Panc1 (cell line): ENCODE measurements around the gene PPP1CC.

Source experiments
- POLR2AphosphoS5 ChIP-seq: IDR thresholded peaks from 2 replicates; pipeline ENCODE4 v1.6.1; 2012; ENCODE audit warnings: mild to moderate bottlenecking, low read depth, low read length, moderate library complexity
- REST ChIP-seq, 2 experiments: IDR thresholded peaks; 2 replicates each; pipeline ENCODE4 v1.6.1; 2011 to 2012; ENCODE audit warnings: low read depth in 2 of 2, control low read depth in 1 of 2, low read length in 1 of 2, mild to moderate bottlenecking in 1 of 2, moderate library complexity in 1 of 2; ENCODE audit not compliant: insufficient read depth in 1 of 2
- SIN3A ChIP-seq: IDR thresholded peaks from 2 replicates; pipeline ENCODE4 v1.6.1; 2012; ENCODE audit warnings: low read depth, mild to moderate bottlenecking, low read length, moderate library complexity, borderline replicate concordance; ENCODE audit not compliant: insufficient read depth
- TCF7L2 ChIP-seq: IDR thresholded peaks from 2 replicates; pipeline ENCODE4 v1.6.1; 2011; ENCODE audit warnings: mild to moderate bottlenecking, low read depth, low read length, inconsistent platforms
- TF ChIP-seq, protein P1 (sequence below): fragments of 450-650 bp; IDR thresholded peaks from 2 replicates; pipeline ENCODE4 v1.5.1; 2017; ENCODE audit warnings: mild to moderate bottlenecking

DNA sequence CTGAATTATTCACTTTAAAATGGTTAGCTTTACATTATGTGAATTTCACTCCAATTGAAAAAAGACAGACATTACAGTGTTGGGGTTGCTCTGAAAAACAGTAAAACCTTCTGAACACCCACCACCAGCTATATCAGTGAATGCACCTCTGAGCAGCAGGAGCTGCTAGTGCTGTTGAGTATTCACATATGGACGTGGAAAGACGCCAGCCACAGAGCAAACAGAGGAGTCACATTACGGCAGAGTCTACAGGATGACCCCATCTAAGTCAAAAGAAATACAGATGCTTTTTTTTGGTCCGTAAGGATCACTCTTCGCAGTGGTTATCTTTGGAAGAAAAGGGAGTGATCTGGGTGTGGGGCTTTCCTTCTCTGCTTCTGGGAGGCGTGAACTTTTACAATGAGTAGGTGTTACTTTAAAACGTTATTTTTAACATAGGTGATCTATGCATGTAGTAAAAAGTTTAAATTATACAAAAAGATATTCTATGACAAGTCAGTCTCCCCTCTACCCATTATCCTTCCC is 58.3 kb downstream of the PPP1CC start:
- TF ChIP-seq, protein P1, sequence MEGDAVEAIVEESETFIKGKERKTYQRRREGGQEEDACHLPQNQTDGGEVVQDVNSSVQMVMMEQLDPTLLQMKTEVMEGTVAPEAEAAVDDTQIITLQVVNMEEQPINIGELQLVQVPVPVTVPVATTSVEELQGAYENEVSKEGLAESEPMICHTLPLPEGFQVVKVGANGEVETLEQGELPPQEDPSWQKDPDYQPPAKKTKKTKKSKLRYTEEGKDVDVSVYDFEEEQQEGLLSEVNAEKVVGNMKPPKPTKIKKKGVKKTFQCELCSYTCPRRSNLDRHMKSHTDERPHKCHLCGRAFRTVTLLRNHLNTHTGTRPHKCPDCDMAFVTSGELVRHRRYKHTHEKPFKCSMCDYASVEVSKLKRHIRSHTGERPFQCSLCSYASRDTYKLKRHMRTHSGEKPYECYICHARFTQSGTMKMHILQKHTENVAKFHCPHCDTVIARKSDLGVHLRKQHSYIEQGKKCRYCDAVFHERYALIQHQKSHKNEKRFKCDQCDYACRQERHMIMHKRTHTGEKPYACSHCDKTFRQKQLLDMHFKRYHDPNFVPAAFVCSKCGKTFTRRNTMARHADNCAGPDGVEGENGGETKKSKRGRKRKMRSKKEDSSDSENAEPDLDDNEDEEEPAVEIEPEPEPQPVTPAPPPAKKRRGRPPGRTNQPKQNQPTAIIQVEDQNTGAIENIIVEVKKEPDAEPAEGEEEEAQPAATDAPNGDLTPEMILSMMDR = no peak
- TF ChIP-seq POLR2AphosphoS5 = no peak
- TF ChIP-seq REST (IDR thresholded peaks at IDR 0.05; ENCODE audit: insufficient read depth in 1 of 2, low read depth in 2 of 2, low read length in 1 of 2) = no peak
- no peak for TF ChIP-seq SIN3A
- TF ChIP-seq TCF7L2 = no peak
